Smooth muscle cell (in vitro differentiated cells): Measurements from ENCODE around the gene POLR1G. TPM values are rescaled to one million over a fixed set of nuclear protein-coding genes. Genes with fewer than 3 reads are reported as not detected.
"Not testable (repeated sequence)": the region's sequence is repeated elsewhere in the genome, so short reads cannot be mapped to it uniquely, and the experiment has no call there.

Experiments used
- DNase-seq: peaks from one replicate; lab custom pipeline; 2025; ENCODE audit not compliant: unreplicated experiment; lab: John Stamatoyannopoulos, UW
- H2AFZ ChIP-seq: fragments of 200-600 bp; sonication (generic); 2 replicates; pipeline ENCODE4 v1.6.0; 2016; ENCODE audit warnings: antibody characterized with exemption, low read depth, mild to moderate bottlenecking
- H3F3A ChIP-seq: fragments of 200-600 bp; sonication (generic); 2 replicates; pipeline ENCODE4 v1.6.0; 2017; ENCODE audit warnings: antibody characterized with exemption, low read depth
- H3K27ac ChIP-seq: fragments of 200-600 bp; sonication (generic); 2 replicates; pipeline ENCODE4 v1.5.1; 2016; ENCODE audit warnings: low read depth, mild to moderate bottlenecking
- H3K27me3 ChIP-seq: fragments of 200-600 bp; sonication (generic); 2 replicates; pipeline ENCODE4 v1.6.1; 2016; ENCODE audit warnings: low read depth, mild to moderate bottlenecking
- H3K36me3 ChIP-seq: fragments of 200-600 bp; sonication (generic); 2 replicates; pipeline ENCODE4 v1.5.1; 2016; ENCODE audit warnings: low read depth
- H3K4me1 ChIP-seq: fragments of 200-600 bp; sonication (generic); 2 replicates; pipeline ENCODE4 v1.5.1; 2016; ENCODE audit warnings: low read depth
- H3K4me2 ChIP-seq: fragments of 200-600 bp; sonication (generic); 2 replicates; pipeline ENCODE4 v1.6.0; 2016; ENCODE audit warnings: mild to moderate bottlenecking
- H3K4me3 ChIP-seq: fragments of 200-600 bp; sonication (generic); 2 replicates; pipeline ENCODE4 v1.5.1; 2016; ENCODE audit warnings: mild to moderate bottlenecking
- H3K79me2 ChIP-seq: fragments of 200-600 bp; sonication (generic); 2 replicates; pipeline ENCODE4 v1.6.0; 2016; ENCODE audit warnings: low read depth, mild to moderate bottlenecking
- H3K9ac ChIP-seq: fragments of 200-600 bp; sonication (generic); 2 replicates; pipeline ENCODE4 v1.6.0; 2016; ENCODE audit warnings: low read depth
- H3K9me3 ChIP-seq: fragments of 200-600 bp; sonication (generic); replicated peaks from 2 replicates; pipeline ENCODE4 v1.5.1; 2016; ENCODE audit warnings: low read depth
- H4K20me1 ChIP-seq: fragments of 200-600 bp; sonication (generic); 2 replicates; pipeline ENCODE4 v1.6.0; 2016; ENCODE audit warnings: low read depth
- WGBS: methylation state at CpG from one replicate; pipeline ENCODE4 v1.1.7; 2016; ENCODE audit warnings: low lambda C conversion rate; 5-methylcytosine and 5-hydroxymethylcytosine counted together
- polyA plus RNA-seq: library from polyadenylated mRNA; unstranded; fragments of >200 nt; fragmentation: Nextera tagmentation; extraction: Ambion mirVana; gene quantifications from 2 replicates; pipeline ENCODE4 v1.2.1, GENCODE V29; 2016
- total RNA-seq: library from RNA; depleted of rRNA; stranded (reverse); fragments of >200 nt; gene quantifications from 2 replicates; pipeline ENCODE4 v1.2.3, GENCODE V29; 2014
- TF ChIP-seq, protein P1 (sequence below): fragments of 200-600 bp; sonication (generic); IDR thresholded peaks from 2 replicates; pipeline ENCODE4 v1.5.1; 2017; ENCODE audit warnings: borderline replicate concordance, mild to moderate bottlenecking, antibody characterized with exemption; ENCODE audit not compliant: insufficient read depth, poor library complexity, severe bottlenecking

Gene POLR1G
- total and polyA plus RNA-seq, 2 experiments from 2014 or later: 1.6 to 2.7 TPM

DNA sequence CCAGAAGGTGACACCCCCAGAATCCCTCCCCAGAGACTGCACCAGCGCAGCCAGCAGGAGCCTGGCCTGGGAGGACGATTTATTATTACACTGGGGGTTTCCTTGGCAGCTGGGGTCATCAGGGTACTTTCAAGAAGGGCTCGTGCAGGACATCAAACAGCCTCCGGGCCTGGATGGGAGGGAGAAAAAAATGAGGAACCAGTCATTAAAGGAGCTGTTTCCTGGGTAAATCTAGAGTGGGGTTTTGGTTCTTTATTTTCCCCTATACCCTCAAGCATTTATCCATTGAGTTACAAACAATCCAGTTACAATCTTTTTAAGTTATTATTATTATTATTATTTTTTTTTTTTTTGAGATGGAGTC is 3.1 kb downstream of the POLR1G start:
- no peaks in the 10 kb centered on the region for H4K20me1 ChIP-seq
- H3K9ac ChIP-seq: no peak overlapping the region
- no peak for DNase-seq
- 97% methylated on average over 4 of the region's 4 CpGs for WGBS
- H3F3A ChIP-seq: no peaks in the 10 kb centered on the region
- no peak overlapping the region for H3K4me2 ChIP-seq
- no peak overlapping the region for H3K27ac ChIP-seq
- no peak overlapping the region for H2AFZ ChIP-seq
- peaks cover 6% of the 10 kb centered on the region for H3K4me1 ChIP-seq
- TF ChIP-seq, protein P1, sequence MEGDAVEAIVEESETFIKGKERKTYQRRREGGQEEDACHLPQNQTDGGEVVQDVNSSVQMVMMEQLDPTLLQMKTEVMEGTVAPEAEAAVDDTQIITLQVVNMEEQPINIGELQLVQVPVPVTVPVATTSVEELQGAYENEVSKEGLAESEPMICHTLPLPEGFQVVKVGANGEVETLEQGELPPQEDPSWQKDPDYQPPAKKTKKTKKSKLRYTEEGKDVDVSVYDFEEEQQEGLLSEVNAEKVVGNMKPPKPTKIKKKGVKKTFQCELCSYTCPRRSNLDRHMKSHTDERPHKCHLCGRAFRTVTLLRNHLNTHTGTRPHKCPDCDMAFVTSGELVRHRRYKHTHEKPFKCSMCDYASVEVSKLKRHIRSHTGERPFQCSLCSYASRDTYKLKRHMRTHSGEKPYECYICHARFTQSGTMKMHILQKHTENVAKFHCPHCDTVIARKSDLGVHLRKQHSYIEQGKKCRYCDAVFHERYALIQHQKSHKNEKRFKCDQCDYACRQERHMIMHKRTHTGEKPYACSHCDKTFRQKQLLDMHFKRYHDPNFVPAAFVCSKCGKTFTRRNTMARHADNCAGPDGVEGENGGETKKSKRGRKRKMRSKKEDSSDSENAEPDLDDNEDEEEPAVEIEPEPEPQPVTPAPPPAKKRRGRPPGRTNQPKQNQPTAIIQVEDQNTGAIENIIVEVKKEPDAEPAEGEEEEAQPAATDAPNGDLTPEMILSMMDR: no peak
- H3K36me3 ChIP-seq: no peaks in the 10 kb centered on the region
- no peaks in the 10 kb centered on the region for H3K9me3 ChIP-seq
- no peak overlapping the region for H3K4me3 ChIP-seq
- no peaks in the 10 kb centered on the region for H3K27me3 ChIP-seq
- H3K79me2 ChIP-seq: no peaks in the 10 kb centered on the region

DNA sequence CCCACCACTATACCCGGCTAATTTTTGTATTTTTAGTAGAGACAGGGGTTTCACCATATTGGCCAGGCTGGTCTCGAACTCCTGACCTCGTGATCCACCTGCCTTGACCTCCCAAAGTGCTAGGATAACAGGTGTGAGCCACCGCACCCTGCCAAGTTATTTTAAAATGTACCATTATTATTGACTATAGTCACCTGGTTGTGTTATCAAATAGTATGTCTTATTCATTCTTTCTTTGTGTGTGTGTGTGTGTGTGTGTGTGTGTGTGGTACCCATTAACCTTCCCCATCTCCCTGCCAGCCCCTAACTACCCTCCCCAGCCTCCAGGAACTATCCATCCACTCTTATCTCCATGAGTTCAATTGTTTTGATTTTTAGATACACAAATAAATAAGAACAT is 3.9 kb downstream of the POLR1G start:
- H3K36me3 ChIP-seq, H3K27me3 ChIP-seq, DNase-seq, H3K79me2 ChIP-seq, H3K9ac ChIP-seq, H3K4me2 ChIP-seq, H3K4me3 ChIP-seq, H3K9me3 ChIP-seq, H3K4me1 ChIP-seq, H3K27ac ChIP-seq, H3F3A ChIP-seq, H2AFZ ChIP-seq, H4K20me1 ChIP-seq: not testable (repeated sequence)
- WGBS: 97% methylated on average over 4 of the region's 4 CpGs

DNA sequence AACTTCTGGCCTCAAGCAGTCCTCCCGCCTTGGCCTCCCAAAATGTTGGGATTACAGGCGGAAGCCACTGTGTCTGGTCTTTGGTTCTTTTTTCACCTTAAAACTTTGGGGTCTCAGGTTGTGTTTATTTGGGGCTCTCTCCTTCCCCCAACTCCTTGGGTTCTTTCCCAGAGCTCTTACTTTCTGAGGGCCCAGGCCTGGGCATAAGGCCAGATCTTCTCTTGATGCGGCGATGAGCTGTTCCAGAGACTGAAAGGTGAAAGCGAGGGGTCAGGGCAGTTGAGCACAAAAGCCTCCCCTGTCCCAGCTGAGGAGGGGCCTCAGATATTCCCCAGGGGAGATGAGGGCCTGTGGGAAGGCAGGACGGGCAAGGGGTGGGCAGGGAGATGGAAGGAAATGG is 7.1 kb downstream of the POLR1G start:
- no peak overlapping the region for H3K27ac ChIP-seq
- H3F3A ChIP-seq: no peaks in the 10 kb centered on the region
- DNase-seq: no peak
- H4K20me1 ChIP-seq: no peaks in the 10 kb centered on the region
- H3K27me3 ChIP-seq: no peaks in the 10 kb centered on the region
- H3K4me2 ChIP-seq: no peak overlapping the region
- no peaks in the 10 kb centered on the region for H3K4me1 ChIP-seq
- H3K4me3 ChIP-seq: no peak overlapping the region
- no peaks in the 10 kb centered on the region for H3K36me3 ChIP-seq
- H3K9ac ChIP-seq: no peak overlapping the region
- no peaks in the 10 kb centered on the region for H3K9me3 ChIP-seq
- no peak overlapping the region for H2AFZ ChIP-seq
- over 99% methylated on average over 6 of the region's 6 CpGs for WGBS
- no peaks in the 10 kb centered on the region for H3K79me2 ChIP-seq
- TF ChIP-seq, protein P1: no peak

DNA sequence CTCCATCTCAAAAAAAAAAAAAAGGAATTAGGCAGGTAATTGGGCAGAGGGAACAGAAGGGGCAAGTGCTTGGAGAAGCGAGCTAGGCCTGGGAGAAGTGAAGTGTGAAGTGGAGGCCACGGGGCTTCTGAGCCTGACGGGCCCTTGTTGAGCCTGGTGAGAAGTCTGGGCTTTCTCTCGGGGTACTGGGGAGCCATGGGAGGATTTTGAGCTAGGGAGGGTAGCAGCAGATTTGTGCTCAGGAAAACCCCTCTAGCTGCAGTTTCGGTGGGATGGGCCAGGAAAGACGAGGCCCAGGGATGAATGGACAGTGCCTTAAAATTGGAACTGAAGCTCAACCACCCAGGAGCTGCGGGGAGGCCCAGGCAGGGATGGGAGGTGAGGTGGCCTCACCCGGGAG is 8.0 kb downstream of the POLR1G start:
- Histone ChIP-seq H3F3A (no peaks in the 10 kb centered on the region), H3K4me1 (no peaks in the 10 kb centered on the region), H3K36me3 (no peaks in the 10 kb centered on the region), H3K4me3 (no peak overlapping the region), H3K27me3 (no peaks in the 10 kb centered on the region), H3K27ac (no peak overlapping the region), H2AFZ (no peak overlapping the region), H4K20me1 (no peaks in the 10 kb centered on the region), H3K9ac (no peak overlapping the region), H3K4me2 (no peak overlapping the region), H3K79me2 (no peaks in the 10 kb centered on the region), H3K9me3 (no peaks in the 10 kb centered on the region)
- TF ChIP-seq, protein P1: no peak
- WGBS: 98% methylated on average over 8 of the region's 8 CpGs
- no peak for DNase-seq
